ENCODE results near the gene ZFAND3.

DNA sequence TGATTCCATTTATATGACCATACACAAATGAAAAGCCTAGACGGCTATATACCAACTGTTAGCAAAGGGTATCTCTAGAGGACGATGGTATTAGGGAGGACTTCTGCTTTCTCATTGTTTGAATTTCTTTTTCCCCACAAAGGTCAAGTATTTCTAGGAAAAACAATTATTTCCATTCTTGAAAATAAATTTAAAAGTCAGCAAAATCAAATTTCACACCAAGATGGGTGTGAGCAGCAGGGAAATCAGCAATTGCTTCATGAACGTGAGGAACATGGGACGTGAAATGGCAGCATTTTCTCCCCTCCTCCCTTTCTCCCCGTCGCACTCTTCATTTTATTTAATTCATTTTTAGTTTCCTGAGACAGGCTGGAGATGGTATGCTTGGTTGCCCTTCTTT, 5.2 kb upstream of the ZFAND3 start:
- TF ChIP-seq FOXA1 (IDR thresholded peaks at IDR 0.05) (no peak), L3MBTL2 (conservative IDR thresholded peaks at IDR 0.05) (no peak), SUZ12 (IDR thresholded peaks at IDR 0.05) (no peak), CTBP1 (IDR thresholded peaks at IDR 0.05; ENCODE audit: borderline replicate concordance) (no peak), ZNF384 (IDR thresholded peaks at IDR 0.05) (no peak), BHLHE40 (IDR thresholded peaks at IDR 0.05; ENCODE audit: borderline replicate concordance) (no peak), ELF4 (IDR thresholded peaks at IDR 0.05) (no peak), SP1 (IDR thresholded peaks at IDR 0.05) (no peak)
